Panc1 (cell line): ENCODE measurements around the gene DSCAML1. TPM values are rescaled to one million over a fixed set of nuclear protein-coding genes. Genes with fewer than 3 reads are reported as not detected.

ENCODE experiments used
- ATAC-seq: fragments of 200-7000 bp; cut with Tn5 transposase; 2 replicates; pipeline ENCODE4 v1.9.1; 2020; ENCODE audit warnings: mild to moderate bottlenecking, moderate library complexity
- BruUV-seq: library from RNA; stranded (reverse); fragments of 400-500 nt; replicated peaks from 2 replicates; lab custom pipeline; 2021; lab: Mats Ljungman, UMichigan
- CTCF ChIA-PET: fragments of 300-600 bp; sonication (Branson Sonifier 250); formaldehyde crosslinking; loops from one replicate; lab custom pipeline; 2022; ENCODE audit warnings: antibody characterized with exemption; lab: Charles Lee
- POLR2A ChIA-PET: fragments of 300-600 bp; sonication (Branson Sonifier 250); formaldehyde crosslinking; loops from one replicate; lab custom pipeline; 2022; ENCODE audit warnings: antibody characterized with exemption; lab: Charles Lee
- DNase-seq: peaks from one replicate; pipeline ENCODE4 v3.0.0-alpha.2; 2010; ENCODE audit warnings: low read depth, low spot score
- H3K27ac ChIP-seq: 2 replicates; pipeline ENCODE4 v1.5.1; 2011; ENCODE audit warnings: mild to moderate bottlenecking, low read length, inconsistent platforms
- H3K27me3 ChIP-seq: fragments of 200-500 bp; sonication (Bioruptor generic); 2 replicates; pipeline ENCODE4 v1.6.0; 2014; ENCODE audit warnings: low read length, inconsistent platforms; ENCODE audit not compliant: control insufficient read depth, insufficient read depth
- H3K36me3 ChIP-seq: fragments of 200-500 bp; sonication (Bioruptor generic); 2 replicates; pipeline ENCODE4 v1.5.1; 2014; ENCODE audit warnings: inconsistent platforms, mild to moderate bottlenecking, low read length, moderate library complexity; ENCODE audit not compliant: control insufficient read depth, insufficient read depth
- H3K4me1 ChIP-seq: 2 replicates; pipeline ENCODE4 v1.5.1; 2011; ENCODE audit warnings: inconsistent platforms, mild to moderate bottlenecking, low read length, moderate library complexity; ENCODE audit not compliant: control insufficient read depth, insufficient read depth
- H3K4me3 ChIP-seq, 2 experiments: 2 replicates each; pipeline ENCODE4 v1.5.1; 2011 to 2012; ENCODE audit warnings: low read depth in 2 of 2, low read length in 2 of 2, mild to moderate bottlenecking in 2 of 2, inconsistent platforms in 1 of 2, moderate library complexity in 1 of 2
- H3K9me3 ChIP-seq: fragments of 200-500 bp; sonication (Bioruptor generic); 2 replicates; pipeline ENCODE4 v1.5.1; 2014; ENCODE audit warnings: low read depth, mild to moderate bottlenecking, inconsistent platforms, low read length, moderate library complexity; ENCODE audit not compliant: control insufficient read depth, insufficient read depth
- POLR2AphosphoS5 ChIP-seq: IDR thresholded peaks from 2 replicates; pipeline ENCODE4 v1.6.1; 2012; ENCODE audit warnings: mild to moderate bottlenecking, low read depth, low read length, moderate library complexity
- REST ChIP-seq, 2 experiments: IDR thresholded peaks; 2 replicates each; pipeline ENCODE4 v1.6.1; 2011 to 2012; ENCODE audit warnings: low read depth in 2 of 2, control low read depth in 1 of 2, low read length in 1 of 2, mild to moderate bottlenecking in 1 of 2, moderate library complexity in 1 of 2; ENCODE audit not compliant: insufficient read depth in 1 of 2
- SIN3A ChIP-seq: IDR thresholded peaks from 2 replicates; pipeline ENCODE4 v1.6.1; 2012; ENCODE audit warnings: low read depth, mild to moderate bottlenecking, low read length, moderate library complexity, borderline replicate concordance; ENCODE audit not compliant: insufficient read depth
- TCF7L2 ChIP-seq: IDR thresholded peaks from 2 replicates; pipeline ENCODE4 v1.6.1; 2011; ENCODE audit warnings: mild to moderate bottlenecking, low read depth, low read length, inconsistent platforms
- in situ Hi-C: cut with HindIII; loops from 2 replicates; pipeline ENCODE4 v1.10.0; 2016; ENCODE audit warnings: low sequenced_read_pairs, low pct_unique_long_range_greater_than_20kb
- intact Hi-C: fragments of 100-400 bp; cut with micrococcal nuclease; formaldehyde crosslinking; loops from one replicate; pipeline ENCODE4 v1.10.0; 2022; ENCODE audit not compliant: unreplicated experiment
- total RNA-seq: library from RNA; stranded (reverse); gene quantifications from one replicate; pipeline ENCODE4 v1.2.1, GENCODE V29; 2021; ENCODE audit not compliant: unreplicated experiment
- TF ChIP-seq, protein P1 (sequence below): fragments of 450-650 bp; IDR thresholded peaks from 2 replicates; pipeline ENCODE4 v1.5.1; 2017; ENCODE audit warnings: mild to moderate bottlenecking

DSCAML1 gene
- total RNA-seq, 1 experiment from 2014 or later = 1.6 TPM

GRCh38 chr11:117796456-117796871 is 552 bp downstream of the DSCAML1 start:
- ATAC-seq (peak; percentile 6; the same call in 1 of the 2 replicates), DNase-seq (no peak)
- ChIA-PET POLR2A (interaction anchor here (0.6 kb wide), 1 partner anchor 28 kb away, joined by 5 read pairs; no protein-coding TSS in a partner anchor), CTCF (no interaction called here)
- H3K36me3 ChIP-seq = no peaks in the 10 kb centered on the region; the same call in 1 of the 2 replicates
- peaks cover 39% of the 10 kb centered on the region for H3K27me3 ChIP-seq
- peaks cover 10% of the 10 kb centered on the region for H3K4me1 ChIP-seq
- H3K9me3 ChIP-seq = no peaks in the 10 kb centered on the region
- TF ChIP-seq, protein P1, sequence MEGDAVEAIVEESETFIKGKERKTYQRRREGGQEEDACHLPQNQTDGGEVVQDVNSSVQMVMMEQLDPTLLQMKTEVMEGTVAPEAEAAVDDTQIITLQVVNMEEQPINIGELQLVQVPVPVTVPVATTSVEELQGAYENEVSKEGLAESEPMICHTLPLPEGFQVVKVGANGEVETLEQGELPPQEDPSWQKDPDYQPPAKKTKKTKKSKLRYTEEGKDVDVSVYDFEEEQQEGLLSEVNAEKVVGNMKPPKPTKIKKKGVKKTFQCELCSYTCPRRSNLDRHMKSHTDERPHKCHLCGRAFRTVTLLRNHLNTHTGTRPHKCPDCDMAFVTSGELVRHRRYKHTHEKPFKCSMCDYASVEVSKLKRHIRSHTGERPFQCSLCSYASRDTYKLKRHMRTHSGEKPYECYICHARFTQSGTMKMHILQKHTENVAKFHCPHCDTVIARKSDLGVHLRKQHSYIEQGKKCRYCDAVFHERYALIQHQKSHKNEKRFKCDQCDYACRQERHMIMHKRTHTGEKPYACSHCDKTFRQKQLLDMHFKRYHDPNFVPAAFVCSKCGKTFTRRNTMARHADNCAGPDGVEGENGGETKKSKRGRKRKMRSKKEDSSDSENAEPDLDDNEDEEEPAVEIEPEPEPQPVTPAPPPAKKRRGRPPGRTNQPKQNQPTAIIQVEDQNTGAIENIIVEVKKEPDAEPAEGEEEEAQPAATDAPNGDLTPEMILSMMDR = no peak
- TF ChIP-seq POLR2AphosphoS5 (no peak), REST (IDR thresholded peaks at IDR 0.05; ENCODE audit: insufficient read depth in 1 of 2, low read depth in 2 of 2, low read length in 1 of 2) (no peak), SIN3A (no peak), TCF7L2 (no peak)
- no TSS peak for BruUV-seq
- no peak overlapping the region for H3K27ac ChIP-seq
- intact Hi-C loops = no loop called here
- peak overlapping the region in 1 of 2 experiments; percentile 29; a peak in 3 of 4 replicates for H3K4me3 ChIP-seq
- in situ Hi-C loops = no loop called here

- POLR2A ChIA-PET = interaction anchor here (0.6 kb wide), 1 partner anchor 28 kb away, joined by 5 read pairs; no protein-coding TSS in a partner anchor
- H3K27me3 ChIP-seq = peaks cover 35% of the 10 kb centered on the region
- BruUV-seq = no TSS peak
- H3K4me1 ChIP-seq = peaks cover 10% of the 10 kb centered on the region
- in situ Hi-C loops (no loop called here), intact Hi-C loops (no loop called here)
- peak overlapping the region in 1 of 2 experiments; percentile 29; a peak in 2 of 4 replicates for H3K4me3 ChIP-seq
- CTCF ChIA-PET = no interaction called here
- H3K36me3 ChIP-seq = no peaks in the 10 kb centered on the region; the same call in 1 of the 2 replicates
- ATAC-seq = peak; percentile 4; the same call in 1 of the 2 replicates
- no peak for DNase-seq
- H3K27ac ChIP-seq = no peak overlapping the region
- TF ChIP-seq, protein P1 = no peak
- no peak for TF ChIP-seq POLR2AphosphoS5
- no peak for TF ChIP-seq REST (IDR thresholded peaks at IDR 0.05; ENCODE audit: insufficient read depth in 1 of 2, low read depth in 2 of 2, low read length in 1 of 2)
- TF ChIP-seq TCF7L2 = no peak
- no peak for TF ChIP-seq SIN3A
- no peaks in the 10 kb centered on the region for H3K9me3 ChIP-seq
Measured at GRCh38 chr11:117795638-117796455, 1.2 kb downstream of the DSCAML1 start.
